ENCODE measurements around the gene ZC3H12D. TPM values are rescaled to one million over a fixed set of nuclear protein-coding genes. Genes with fewer than 3 reads are reported as not detected.

Gene ZC3H12D
- total and polyA plus RNA-seq, 9 of the 15 experiments (the other 6 are each of a cell fraction or from before 2014, with no cell fraction given) = 0.04 to 0.27 (median 0.05) TPM; not detected in 3

GRCh38 chr6:149483849-149484655 lies 762 bp downstream of the ZC3H12D start (continued):
- TF ChIP-seq TEAD4 (IDR thresholded peaks at IDR 0.05; ENCODE audit: low read length) (no peak), TEAD4 (CRISPR knock-in tag; IDR thresholded peaks at IDR 0.05; ENCODE audit: borderline replicate concordance) (no peak)
- TF ChIP-seq, protein P1, sequence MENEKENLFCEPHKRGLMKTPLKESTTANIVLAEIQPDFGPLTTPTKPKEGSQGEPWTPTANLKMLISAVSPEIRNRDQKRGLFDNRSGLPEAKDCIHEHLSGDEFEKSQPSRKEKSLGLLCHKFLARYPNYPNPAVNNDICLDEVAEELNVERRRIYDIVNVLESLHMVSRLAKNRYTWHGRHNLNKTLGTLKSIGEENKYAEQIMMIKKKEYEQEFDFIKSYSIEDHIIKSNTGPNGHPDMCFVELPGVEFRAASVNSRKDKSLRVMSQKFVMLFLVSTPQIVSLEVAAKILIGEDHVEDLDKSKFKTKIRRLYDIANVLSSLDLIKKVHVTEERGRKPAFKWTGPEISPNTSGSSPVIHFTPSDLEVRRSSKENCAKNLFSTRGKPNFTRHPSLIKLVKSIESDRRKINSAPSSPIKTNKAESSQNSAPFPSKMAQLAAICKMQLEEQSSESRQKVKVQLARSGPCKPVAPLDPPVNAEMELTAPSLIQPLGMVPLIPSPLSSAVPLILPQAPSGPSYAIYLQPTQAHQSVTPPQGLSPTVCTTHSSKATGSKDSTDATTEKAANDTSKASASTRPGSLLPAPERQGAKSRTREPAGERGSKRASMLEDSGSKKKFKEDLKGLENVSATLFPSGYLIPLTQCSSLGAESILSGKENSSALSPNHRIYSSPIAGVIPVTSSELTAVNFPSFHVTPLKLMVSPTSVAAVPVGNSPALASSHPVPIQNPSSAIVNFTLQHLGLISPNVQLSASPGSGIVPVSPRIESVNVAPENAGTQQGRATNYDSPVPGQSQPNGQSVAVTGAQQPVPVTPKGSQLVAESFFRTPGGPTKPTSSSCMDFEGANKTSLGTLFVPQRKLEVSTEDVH (IDR thresholded peaks at IDR 0.05; ENCODE audit: low read depth, partially characterized antibody) = no peak

GRCh38 chr6:149483334-149483725 lies 1.5 kb downstream of the ZC3H12D start:
- in situ Hi-C loops (cut with MboI) = no loop called here
- no TSS peak for BruUV-seq (replicated peaks)
- TF ChIP-seq SNIP1 (IDR thresholded peaks at IDR 0.05; ENCODE audit: low read depth) (no peak), NR2C2 (CRISPR knock-in tag; IDR thresholded peaks at IDR 0.05) (no peak), NR2C2 (tag; IDR thresholded peaks at IDR 0.05) (no peak), CEBPG (CRISPR knock-in tag; IDR thresholded peaks at IDR 0.05) (no peak), CEBPG (tag; conservative IDR thresholded peaks at IDR 0.05 in 1 of 2, IDR thresholded peaks at IDR 0.05 in 1 of 2) (no peak), POU5F1 (IDR thresholded peaks at IDR 0.05; ENCODE audit: borderline replicate concordance, low read depth, low read length, partially characterized antibody) (no peak), BACH1 (tag; IDR thresholded peaks at IDR 0.05) (no peak), POLR2G (IDR thresholded peaks at IDR 0.05; ENCODE audit: low read depth, low read length) (no peak), E2F4 (CRISPR knock-in tag; IDR thresholded peaks at IDR 0.05; ENCODE audit: low read depth) (no peak), ZNF282 (CRISPR knock-in tag; IDR thresholded peaks at IDR 0.05) (no peak), ZNF121 (CRISPR knock-in tag; conservative IDR thresholded peaks at IDR 0.05) (no peak), SMC3 (conservative IDR thresholded peaks at IDR 0.05; ENCODE audit: insufficient read depth, low read depth, low read length) (no peak)
- TF ChIP-seq, protein P2, sequence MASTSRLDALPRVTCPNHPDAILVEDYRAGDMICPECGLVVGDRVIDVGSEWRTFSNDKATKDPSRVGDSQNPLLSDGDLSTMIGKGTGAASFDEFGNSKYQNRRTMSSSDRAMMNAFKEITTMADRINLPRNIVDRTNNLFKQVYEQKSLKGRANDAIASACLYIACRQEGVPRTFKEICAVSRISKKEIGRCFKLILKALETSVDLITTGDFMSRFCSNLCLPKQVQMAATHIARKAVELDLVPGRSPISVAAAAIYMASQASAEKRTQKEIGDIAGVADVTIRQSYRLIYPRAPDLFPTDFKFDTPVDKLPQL (IDR thresholded peaks at IDR 0.05; ENCODE audit: extremely low read depth, insufficient read length) = no peak

More at GRCh38 chr6:149483334-149483725, 1.5 kb downstream of the ZC3H12D start:
- no peaks in the 10 kb centered on the region for H3K9me1 ChIP-seq (ENCODE audit: control insufficient read depth, insufficient read depth, low read length)
- no peak overlapping the region for H3K4me2 ChIP-seq (ENCODE audit: insufficient read depth, low read length)
- DNase-seq (ENCODE audit: extremely low read depth in 1 of 4, low spot score in 3 of 4) = no peak
- no peak overlapping the region for H3K4me3 ChIP-seq
- CTCF ChIA-PET (ENCODE audit: low intra/inter-chr PET ratio) = interaction anchor here (0.6 kb wide), 1 partner anchor 10 kb away, joined by 3 read pairs; no protein-coding TSS in a partner anchor
- H3K27ac ChIP-seq (ENCODE audit: extremely low read depth, low read depth, low read length) = no peak overlapping the region
- 33% methylated on average over 3 of the region's 3 CpGs for WGBS (ENCODE audit: insufficient coverage, low coverage, missing lambda C conversion rate)
- H3K9ac ChIP-seq (ENCODE audit: insufficient read depth in 1 of 2, low read depth in 2 of 2, low read length in 2 of 2) = no peak overlapping the region
- no peak for ATAC-seq
- H2AFZ ChIP-seq (ENCODE audit: low read depth, low read length) = no peak overlapping the region
- intact Hi-C loops (cut with micrococcal nuclease) = no loop called here
- H3K27me3 ChIP-seq (ENCODE audit: control insufficient read depth in 2 of 2, insufficient read depth in 2 of 2, low read length in 2 of 2) = peaks cover 47 to 67% of the 10 kb centered on the region in 2 experiments
- no peaks in the 10 kb centered on the region for H3K79me2 ChIP-seq (ENCODE audit: control insufficient read depth, insufficient read depth, low read length)
- H3K36me3 ChIP-seq (ENCODE audit: control insufficient read depth, insufficient read depth, low read length) = no peaks in the 10 kb centered on the region
- no peaks in the 10 kb centered on the region for H3K9me3 ChIP-seq (replicated peaks; ENCODE audit: control insufficient read depth, insufficient read depth, low read depth, low read length)
- H3K4me1 ChIP-seq (replicated peaks in 1 of 2; ENCODE audit: control insufficient read depth in 2 of 2, insufficient read depth in 2 of 2, low read length in 2 of 2) = peaks cover 3 to 23% of the 10 kb centered on the region in 2 experiments; a peak in 3 of 5 replicates
- FAIRE-seq = no peak
- no peaks in the 10 kb centered on the region for H4K20me1 ChIP-seq (replicated peaks; ENCODE audit: control insufficient read depth, insufficient read depth, low read length)
- POLR2A ChIA-PET = interaction anchor here (0.6 to 1.0 kb wide), 5 partner anchors 14 to 1438 kb away, joined by 3 read pairs; no protein-coding TSS in a partner anchor

Data from K562 (cell line).